SK-N-SH (cell line): ENCODE measurements around the gene PTPRG. TPM values are rescaled to one million over a fixed set of nuclear protein-coding genes. Genes with fewer than 3 reads are reported as not detected.

Experiments
- CTCF ChIA-PET: fragments of 300-600, 350-600 bp; formaldehyde crosslinking; extraction: SDS; loops from one replicate; lab custom pipeline; 2021; lab: Yijun Ruan, JAX
- POLR2A ChIA-PET: fragments of 350-600 bp; sonication (Branson Sonifier 250); formaldehyde crosslinking; extraction: SDS; loops from one replicate; lab custom pipeline; 2020; ENCODE audit warnings: antibody characterized with exemption, inconsistent platforms; lab: Yijun Ruan, JAX
- DNase-seq: peaks from one replicate; pipeline ENCODE4 v3.0.0; 2012
- H2AFZ ChIP-seq: fragments of 200-600 bp; sonication (generic); 2 replicates; pipeline ENCODE4 v1.8.1; 2016; ENCODE audit warnings: antibody characterized with exemption, mild to moderate bottlenecking, low read depth
- H3F3A ChIP-seq: fragments of 200-600 bp; sonication (generic); replicated peaks from 2 replicates; pipeline ENCODE3; 2016; ENCODE audit warnings: antibody characterized with exemption, mild to moderate bottlenecking; ENCODE audit not compliant: insufficient read depth
- H3K27ac ChIP-seq, 2 experiments: fragments of 200-500 bp in 1 of 2; fragments of 200-600 bp in 1 of 2; sonication (Bioruptor generic) in 1 of 2; sonication (generic), shearing (Covaris generic) in 1 of 2; 2 replicates each; pipeline versions ENCODE4 v1.5.1 to v1.6.1; 2014 to 2016; ENCODE audit warnings: low read depth in 2 of 2, inconsistent platforms in 1 of 2, low read length in 1 of 2, mild to moderate bottlenecking in 1 of 2, mixed read lengths in 1 of 2
- H3K27me3 ChIP-seq: fragments of 200-600 bp; sonication (generic), shearing (Covaris generic); 2 replicates; pipeline ENCODE4 v1.6.1; 2016; ENCODE audit warnings: mixed run types; ENCODE audit not compliant: insufficient read depth
- H3K36me3 ChIP-seq, 2 experiments: fragments of 200-500 bp in 1 of 2; fragments of 200-600 bp in 1 of 2; sonication (Bioruptor generic) in 1 of 2; sonication (generic) in 1 of 2; replicated peaks in 1 of 2; 2 replicates each; pipeline versions ENCODE3 to v1.5.1; 2014 to 2016; ENCODE audit warnings: low read length in 1 of 2, mild to moderate bottlenecking in 1 of 2; ENCODE audit not compliant: insufficient read depth in 2 of 2, control insufficient read depth in 1 of 2
- H3K4me1 ChIP-seq, 2 experiments: fragments of 200-500 bp in 1 of 2; fragments of 200-600 bp in 1 of 2; sonication (Bioruptor generic) in 1 of 2; sonication (generic), shearing (Covaris generic) in 1 of 2; 2 replicates each; pipeline versions ENCODE4 v1.5.1 to v1.6.1; 2014 to 2016; ENCODE audit warnings: low read depth in 1 of 2, low read length in 1 of 2, mixed run types in 1 of 2; ENCODE audit not compliant: insufficient read depth in 2 of 2, control insufficient read depth in 1 of 2
- H3K4me2 ChIP-seq: fragments of 200-600 bp; sonication (generic), shearing (Covaris generic); 2 replicates; pipeline ENCODE4 v1.6.1; 2017; ENCODE audit warnings: mixed run types
- H3K4me3 ChIP-seq, 2 experiments: fragments of 200-500 bp in 1 of 2; fragments of 200-600 bp in 1 of 2; sonication (Bioruptor generic) in 1 of 2; sonication (generic), shearing (Covaris generic) in 1 of 2; 2 replicates each; pipeline versions ENCODE4 v1.5.1 to v1.8.1; 2014 to 2016; ENCODE audit warnings: low read depth in 2 of 2, inconsistent platforms in 1 of 2, low read length in 1 of 2, mild to moderate bottlenecking in 1 of 2, mixed read lengths in 1 of 2, moderate library complexity in 1 of 2
- H3K79me2 ChIP-seq: fragments of 200-600 bp; sonication (generic); 2 replicates; pipeline ENCODE4 v1.8.1; 2017; ENCODE audit warnings: mild to moderate bottlenecking; ENCODE audit not compliant: insufficient read depth
- H3K9ac ChIP-seq: fragments of 200-600 bp; sonication (generic); 2 replicates; pipeline ENCODE4 v1.6.1; 2017; ENCODE audit warnings: mixed run types
- H3K9me2 ChIP-seq: fragments of 200-600 bp; sonication (generic); 2 replicates; pipeline ENCODE4 v1.6.1; 2017; ENCODE audit warnings: mixed run types
- H3K9me3 ChIP-seq: fragments of 200-600 bp; sonication (generic); 2 replicates; pipeline ENCODE4 v1.6.1; 2017; ENCODE audit warnings: mixed run types, mild to moderate bottlenecking, moderate library complexity
- H4K20me1 ChIP-seq: fragments of 200-600 bp; sonication (generic); 2 replicates; pipeline ENCODE4 v1.6.1; 2017; ENCODE audit warnings: mild to moderate bottlenecking, mixed run types; ENCODE audit not compliant: insufficient read depth
- CHD2 ChIP-seq: fragments of 150-350 bp; IDR thresholded peaks from 2 replicates; pipeline ENCODE4 v1.6.1; 2018; ENCODE audit warnings: low read length; ENCODE audit not compliant: partially characterized antibody
- ELF1 ChIP-seq: IDR thresholded peaks from 2 replicates; pipeline ENCODE4 v1.4.0; 2012
- MAX ChIP-seq: IDR thresholded peaks from 2 replicates; pipeline ENCODE4 v1.4.0; 2012; ENCODE audit warnings: low read depth
- NFIC ChIP-seq: IDR thresholded peaks from 2 replicates; pipeline ENCODE4 v1.4.0; 2012; ENCODE audit warnings: borderline replicate concordance
- NRF1 ChIP-seq: IDR thresholded peaks from 2 replicates; pipeline ENCODE4 v1.6.1; 2012; ENCODE audit warnings: low read depth, mild to moderate bottlenecking, low read length
- POLR2AphosphoS5 ChIP-seq: IDR thresholded peaks from 2 replicates; pipeline ENCODE4 v1.6.1; 2012; ENCODE audit warnings: low read depth, low read length
- RFX5 ChIP-seq: IDR thresholded peaks from 2 replicates; pipeline ENCODE4 v1.6.1; 2012; ENCODE audit warnings: mild to moderate bottlenecking, improper control_type of control experiment, low read length
- TCF12 ChIP-seq: IDR thresholded peaks from 2 replicates; pipeline ENCODE4 v1.4.0; 2012
- WGBS: methylation state at CpG from one replicate; pipeline ENCODE4 v1.1.6; 2017; ENCODE audit warnings: low lambda C conversion rate; 5-methylcytosine and 5-hydroxymethylcytosine counted together
- polyA plus RNA-seq, 3 experiments: library from polyadenylated mRNA; depleted of rRNA; stranded (reverse); fragments of >200 nt; gene quantifications; 2 replicates each; pipeline ENCODE4 v1.2.3, GENCODE V29; 2012
- TF ChIP-seq, protein P1 (sequence below): IDR thresholded peaks from 2 replicates; pipeline ENCODE4; 2012
- TF ChIP-seq, protein P2 (sequence below): fragments of 150-350 bp; IDR thresholded peaks from 2 replicates; pipeline ENCODE4 v1.6.1; 2016; ENCODE audit warnings: mild to moderate bottlenecking, low read depth, low read length
- TF ChIP-seq, protein P3 (sequence below): IDR thresholded peaks from 2 replicates; pipeline ENCODE4 v1.6.1; 2012; ENCODE audit warnings: mild to moderate bottlenecking, low read depth, low read length, moderate library complexity
- TF ChIP-seq, protein P4 (sequence below): IDR thresholded peaks from 2 replicates; pipeline ENCODE4 v1.4.0; 2012; ENCODE audit warnings: low read depth, borderline replicate concordance
- TF ChIP-seq, protein P5 (sequence below): IDR thresholded peaks from 2 replicates; pipeline ENCODE4 v1.4.0; 2012; ENCODE audit warnings: low read depth, borderline replicate concordance

The PTPRG gene
- polyA plus RNA-seq, 1 of the 3 experiments (the other 2 are of a cell fraction), result 14.1 TPM

GRCh38 chr3:62101488-62101887, 540.1 kb downstream of the PTPRG start:
- no peaks in the 10 kb centered on the region for H3F3A ChIP-seq
- peak; percentile 23 for DNase-seq
- no peaks in the 10 kb centered on the region for H3K9me2 ChIP-seq
- CTCF ChIA-PET, result no interaction called here
- POLR2A ChIA-PET, result no interaction called here
- no peaks in the 10 kb centered on the region; a peak in 1 of 4 replicates for H3K4me1 ChIP-seq
- H3K79me2 ChIP-seq, result no peaks in the 10 kb centered on the region
- WGBS, result 19% methylated on average over 1 of the region's 1 CpG
- TF ChIP-seq TCF12 (peak; percentile 31; the same call in 1 of the 2 replicates), RFX5 (no peak), NRF1 (no peak), CHD2 (no peak)
- TF ChIP-seq, protein P1, sequence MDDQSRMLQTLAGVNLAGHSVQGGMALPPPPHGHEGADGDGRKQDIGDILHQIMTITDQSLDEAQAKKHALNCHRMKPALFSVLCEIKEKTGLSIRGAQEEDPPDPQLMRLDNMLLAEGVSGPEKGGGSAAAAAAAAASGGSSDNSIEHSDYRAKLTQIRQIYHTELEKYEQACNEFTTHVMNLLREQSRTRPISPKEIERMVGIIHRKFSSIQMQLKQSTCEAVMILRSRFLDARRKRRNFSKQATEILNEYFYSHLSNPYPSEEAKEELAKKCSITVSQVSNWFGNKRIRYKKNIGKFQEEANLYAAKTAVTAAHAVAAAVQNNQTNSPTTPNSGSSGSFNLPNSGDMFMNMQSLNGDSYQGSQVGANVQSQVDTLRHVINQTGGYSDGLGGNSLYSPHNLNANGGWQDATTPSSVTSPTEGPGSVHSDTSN, result no peak
- TF ChIP-seq, protein P2, sequence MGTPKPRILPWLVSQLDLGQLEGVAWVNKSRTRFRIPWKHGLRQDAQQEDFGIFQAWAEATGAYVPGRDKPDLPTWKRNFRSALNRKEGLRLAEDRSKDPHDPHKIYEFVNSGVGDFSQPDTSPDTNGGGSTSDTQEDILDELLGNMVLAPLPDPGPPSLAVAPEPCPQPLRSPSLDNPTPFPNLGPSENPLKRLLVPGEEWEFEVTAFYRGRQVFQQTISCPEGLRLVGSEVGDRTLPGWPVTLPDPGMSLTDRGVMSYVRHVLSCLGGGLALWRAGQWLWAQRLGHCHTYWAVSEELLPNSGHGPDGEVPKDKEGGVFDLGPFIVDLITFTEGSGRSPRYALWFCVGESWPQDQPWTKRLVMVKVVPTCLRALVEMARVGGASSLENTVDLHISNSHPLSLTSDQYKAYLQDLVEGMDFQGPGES, result no peak
- TF ChIP-seq, protein P3, sequence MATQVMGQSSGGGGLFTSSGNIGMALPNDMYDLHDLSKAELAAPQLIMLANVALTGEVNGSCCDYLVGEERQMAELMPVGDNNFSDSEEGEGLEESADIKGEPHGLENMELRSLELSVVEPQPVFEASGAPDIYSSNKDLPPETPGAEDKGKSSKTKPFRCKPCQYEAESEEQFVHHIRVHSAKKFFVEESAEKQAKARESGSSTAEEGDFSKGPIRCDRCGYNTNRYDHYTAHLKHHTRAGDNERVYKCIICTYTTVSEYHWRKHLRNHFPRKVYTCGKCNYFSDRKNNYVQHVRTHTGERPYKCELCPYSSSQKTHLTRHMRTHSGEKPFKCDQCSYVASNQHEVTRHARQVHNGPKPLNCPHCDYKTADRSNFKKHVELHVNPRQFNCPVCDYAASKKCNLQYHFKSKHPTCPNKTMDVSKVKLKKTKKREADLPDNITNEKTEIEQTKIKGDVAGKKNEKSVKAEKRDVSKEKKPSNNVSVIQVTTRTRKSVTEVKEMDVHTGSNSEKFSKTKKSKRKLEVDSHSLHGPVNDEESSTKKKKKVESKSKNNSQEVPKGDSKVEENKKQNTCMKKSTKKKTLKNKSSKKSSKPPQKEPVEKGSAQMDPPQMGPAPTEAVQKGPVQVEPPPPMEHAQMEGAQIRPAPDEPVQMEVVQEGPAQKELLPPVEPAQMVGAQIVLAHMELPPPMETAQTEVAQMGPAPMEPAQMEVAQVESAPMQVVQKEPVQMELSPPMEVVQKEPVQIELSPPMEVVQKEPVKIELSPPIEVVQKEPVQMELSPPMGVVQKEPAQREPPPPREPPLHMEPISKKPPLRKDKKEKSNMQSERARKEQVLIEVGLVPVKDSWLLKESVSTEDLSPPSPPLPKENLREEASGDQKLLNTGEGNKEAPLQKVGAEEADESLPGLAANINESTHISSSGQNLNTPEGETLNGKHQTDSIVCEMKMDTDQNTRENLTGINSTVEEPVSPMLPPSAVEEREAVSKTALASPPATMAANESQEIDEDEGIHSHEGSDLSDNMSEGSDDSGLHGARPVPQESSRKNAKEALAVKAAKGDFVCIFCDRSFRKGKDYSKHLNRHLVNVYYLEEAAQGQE, result no peak
- H3K27ac ChIP-seq, result no peak overlapping the region
- H2AFZ ChIP-seq, result no peak overlapping the region
- H3K9ac ChIP-seq, result no peak overlapping the region
- no peaks in the 10 kb centered on the region for H3K27me3 ChIP-seq
- no peaks in the 10 kb centered on the region; the same call in 1 of the 2 replicates for H4K20me1 ChIP-seq
- no peaks in the 10 kb centered on the region for H3K36me3 ChIP-seq
- no peaks in the 10 kb centered on the region for H3K9me3 ChIP-seq
- H3K4me3 ChIP-seq, result no peak overlapping the region
- no peak overlapping the region for H3K4me2 ChIP-seq

- no peak overlapping the region for H3K4me3 ChIP-seq
- H3F3A ChIP-seq, result no peaks in the 10 kb centered on the region
- DNase-seq, result no peak
- WGBS, result 80% methylated on average over 3 of the region's 3 CpGs
- H3K4me2 ChIP-seq, result no peak overlapping the region
- H3K27me3 ChIP-seq, result no peaks in the 10 kb centered on the region
- ChIA-PET POLR2A (no interaction called here), CTCF (no interaction called here)
- no peaks in the 10 kb centered on the region for H3K79me2 ChIP-seq
- no peaks in the 10 kb centered on the region; a peak in 1 of 4 replicates for H3K4me1 ChIP-seq
- no peak overlapping the region for H3K27ac ChIP-seq
- H2AFZ ChIP-seq, result no peak overlapping the region
- H4K20me1 ChIP-seq, result no peaks in the 10 kb centered on the region; the same call in 1 of the 2 replicates
- H3K9me2 ChIP-seq, result no peaks in the 10 kb centered on the region
- no peak overlapping the region for H3K9ac ChIP-seq
- TF ChIP-seq MAX, result no peak
- TF ChIP-seq, protein P4, sequence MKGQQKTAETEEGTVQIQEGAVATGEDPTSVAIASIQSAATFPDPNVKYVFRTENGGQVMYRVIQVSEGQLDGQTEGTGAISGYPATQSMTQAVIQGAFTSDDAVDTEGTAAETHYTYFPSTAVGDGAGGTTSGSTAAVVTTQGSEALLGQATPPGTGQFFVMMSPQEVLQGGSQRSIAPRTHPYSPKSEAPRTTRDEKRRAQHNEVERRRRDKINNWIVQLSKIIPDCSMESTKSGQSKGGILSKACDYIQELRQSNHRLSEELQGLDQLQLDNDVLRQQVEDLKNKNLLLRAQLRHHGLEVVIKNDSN, result no peak
- TF ChIP-seq NFIC, result no peak
- no peak for TF ChIP-seq POLR2AphosphoS5
- TF ChIP-seq, protein P5, sequence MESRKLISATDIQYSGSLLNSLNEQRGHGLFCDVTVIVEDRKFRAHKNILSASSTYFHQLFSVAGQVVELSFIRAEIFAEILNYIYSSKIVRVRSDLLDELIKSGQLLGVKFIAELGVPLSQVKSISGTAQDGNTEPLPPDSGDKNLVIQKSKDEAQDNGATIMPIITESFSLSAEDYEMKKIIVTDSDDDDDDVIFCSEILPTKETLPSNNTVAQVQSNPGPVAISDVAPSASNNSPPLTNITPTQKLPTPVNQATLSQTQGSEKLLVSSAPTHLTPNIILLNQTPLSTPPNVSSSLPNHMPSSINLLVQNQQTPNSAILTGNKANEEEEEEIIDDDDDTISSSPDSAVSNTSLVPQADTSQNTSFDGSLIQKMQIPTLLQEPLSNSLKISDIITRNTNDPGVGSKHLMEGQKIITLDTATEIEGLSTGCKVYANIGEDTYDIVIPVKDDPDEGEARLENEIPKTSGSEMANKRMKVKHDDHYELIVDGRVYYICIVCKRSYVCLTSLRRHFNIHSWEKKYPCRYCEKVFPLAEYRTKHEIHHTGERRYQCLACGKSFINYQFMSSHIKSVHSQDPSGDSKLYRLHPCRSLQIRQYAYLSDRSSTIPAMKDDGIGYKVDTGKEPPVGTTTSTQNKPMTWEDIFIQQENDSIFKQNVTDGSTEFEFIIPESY, result no peak
- no peak for TF ChIP-seq TCF12
- no peak for TF ChIP-seq ELF1
- H3K36me3 ChIP-seq, result no peaks in the 10 kb centered on the region
- no peaks in the 10 kb centered on the region for H3K9me3 ChIP-seq
Observed at GRCh38 chr3:62103531-62103930, 542.2 kb downstream of the PTPRG start.
